Measurements from ENCODE around the gene ADAT2. TPM values are rescaled to one million over a fixed set of nuclear protein-coding genes. Genes with fewer than 3 reads are reported as not detected.

The ADAT2 gene
- total RNA-seq: 4.9 and 6.3 TPM in 2 replicates

DNA sequence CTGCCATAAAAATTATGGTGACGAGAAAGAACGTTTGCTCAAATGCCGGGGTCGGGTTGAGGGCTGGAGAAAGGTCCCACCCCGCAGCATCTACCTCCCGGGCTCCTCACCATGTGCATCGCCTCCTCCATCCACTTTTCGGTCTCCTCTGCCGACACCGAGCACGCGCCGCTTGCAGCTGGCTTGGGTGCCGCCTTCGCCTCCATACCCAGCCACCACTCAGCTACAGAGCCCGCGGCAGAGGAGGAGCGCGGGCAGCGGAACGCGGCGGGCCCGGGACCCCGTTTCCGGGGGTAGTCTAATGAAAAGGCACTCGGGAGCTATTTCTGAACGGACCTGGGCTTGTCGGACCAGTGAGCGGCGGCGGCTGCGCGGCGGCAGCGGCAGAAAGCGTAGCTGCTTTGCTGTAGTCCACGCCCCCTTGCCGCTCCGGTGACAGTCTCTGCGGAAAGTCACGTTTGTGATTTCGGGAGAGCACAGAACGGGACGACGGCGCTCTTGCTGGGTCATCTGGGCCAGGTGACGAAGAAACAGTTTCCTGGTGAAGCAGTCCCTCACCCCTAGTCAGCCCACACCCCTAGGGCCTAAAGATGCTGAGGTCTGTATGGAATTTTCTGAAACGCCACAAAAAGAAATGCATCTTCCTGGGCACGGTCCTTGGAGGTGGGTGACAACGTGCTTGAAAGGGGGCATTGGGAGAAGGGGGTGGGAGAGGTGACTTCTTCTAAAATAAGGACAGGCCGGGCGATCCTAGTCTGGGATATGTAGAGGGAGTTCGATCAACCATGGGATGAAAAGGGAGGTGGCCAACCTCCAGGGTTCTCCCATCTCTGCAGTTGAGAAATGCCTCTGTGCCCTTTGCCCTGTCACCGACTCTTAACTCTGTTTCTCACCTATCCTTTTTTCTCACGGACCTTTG lies at the start of gene ADAT2, which contains the start of gene PEX3:
ADAT2 (minus strand) TSS at position 243 of the 919 bp plus-strand sequence; CDS start at position 206, 37 bp downstream.
PEX3 (plus strand) TSS at position 353 of the 919 bp plus-strand sequence; CDS start at position 591, 238 bp downstream.
- peak; percentile 47 for DNase-seq (ENCODE audit: low read depth)
- H3K4me3 ChIP-seq (ENCODE audit: low read depth, low read length): peak within 1 kb of the TSS; percentile 96

DNA sequence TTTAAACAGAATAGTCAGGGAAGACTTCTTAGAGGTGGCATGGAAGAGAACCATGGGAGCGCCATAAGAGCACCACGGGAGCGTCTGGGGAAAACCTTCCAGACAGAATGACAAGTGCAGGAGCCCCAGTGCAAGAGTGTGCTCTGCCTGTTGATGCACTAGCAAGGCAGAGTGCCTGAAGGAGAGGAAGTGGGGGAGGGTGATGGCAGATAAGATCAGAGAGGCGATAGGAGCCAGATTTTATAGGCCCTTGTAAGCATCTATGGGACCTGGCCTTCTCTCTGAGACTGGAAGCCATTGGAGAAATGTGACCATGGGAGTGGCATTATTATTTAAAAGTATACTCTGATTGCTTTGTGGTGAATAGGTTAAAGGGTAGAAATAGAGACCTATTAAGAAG lies 47.9 kb upstream of the ADAT2 start:
- no peak for TF ChIP-seq CTCF (conservative IDR thresholded peaks at IDR 0.05; ENCODE audit: low read depth, low read length)
- no peak overlapping the region for H3K4me3 ChIP-seq (ENCODE audit: low read depth, low read length)

More for the DNA sequence above, at the start of gene ADAT2, which contains the start of gene PEX3:
- no peak for TF ChIP-seq CTCF (conservative IDR thresholded peaks at IDR 0.05; ENCODE audit: low read depth, low read length)

GRCh38 chr6:143496974-143497373 lies 46.5 kb upstream of the ADAT2 start:
- TF ChIP-seq CTCF (conservative IDR thresholded peaks at IDR 0.05; ENCODE audit: low read depth, low read length): no peak
- no peak overlapping the region for H3K4me3 ChIP-seq (ENCODE audit: low read depth, low read length)
- DNase-seq (ENCODE audit: low read depth): no peak

More for the DNA sequence above, 47.9 kb upstream of the ADAT2 start:
- DNase-seq (ENCODE audit: low read depth): no peak

- no peak for DNase-seq (ENCODE audit: low read depth)
- no peak overlapping the region for H3K4me3 ChIP-seq (ENCODE audit: low read depth, low read length)
- no peak for TF ChIP-seq CTCF (conservative IDR thresholded peaks at IDR 0.05; ENCODE audit: low read depth, low read length)
These were observed 40.3 kb upstream of the ADAT2 start for GRCh38 chr6:143490775-143491174.

DNA sequence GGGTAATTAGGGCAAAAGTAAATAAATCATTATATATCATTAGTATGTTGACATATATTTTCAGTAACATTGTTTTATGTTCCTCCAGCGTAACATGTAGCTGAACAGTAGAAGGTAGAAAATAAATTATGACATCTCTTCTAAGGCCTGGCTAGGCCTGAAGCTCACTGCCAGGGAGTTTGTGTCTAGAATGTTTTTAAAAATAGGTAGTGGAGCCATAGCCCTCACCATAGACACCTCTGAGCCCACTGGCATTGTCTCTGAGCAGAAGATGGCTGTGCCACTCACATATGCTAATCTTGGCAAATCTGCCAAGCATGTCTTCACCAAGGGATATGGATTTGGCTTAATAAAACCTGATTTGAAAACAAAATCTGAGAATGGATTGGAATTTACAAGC lies 39.7 kb upstream of the ADAT2 start:
- no peak for TF ChIP-seq CTCF (conservative IDR thresholded peaks at IDR 0.05; ENCODE audit: low read depth, low read length)
- no peak overlapping the region for H3K4me3 ChIP-seq (ENCODE audit: low read depth, low read length)
- DNase-seq (ENCODE audit: low read depth): no peak

DNA sequence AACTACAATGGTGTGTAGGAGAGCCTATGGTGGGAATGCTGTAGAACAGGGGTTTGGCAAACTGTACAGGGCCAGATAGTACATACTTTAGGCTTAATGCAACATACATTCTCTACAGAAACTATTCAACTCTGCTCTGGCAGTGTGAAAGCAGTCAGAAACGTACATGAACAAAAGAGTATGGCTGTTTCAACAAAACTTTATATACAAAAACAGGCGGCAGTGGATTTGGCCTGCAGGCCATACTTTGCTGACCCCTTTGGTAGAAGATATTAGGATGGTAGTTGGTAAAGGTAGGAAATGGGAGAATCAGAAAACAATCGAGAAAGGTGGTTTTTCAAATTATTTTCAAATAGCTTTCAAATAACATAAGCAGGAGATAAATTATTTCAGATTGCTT lies 36.3 kb upstream of the ADAT2 start:
- no peak for DNase-seq (ENCODE audit: low read depth)
- H3K4me3 ChIP-seq (ENCODE audit: low read depth, low read length): no peak overlapping the region
- TF ChIP-seq CTCF (conservative IDR thresholded peaks at IDR 0.05; ENCODE audit: low read depth, low read length): no peak
